SK-N-SH treated with all-trans-retinoic acid at 6 μM for 48 hours (cell line): ENCODE data around the gene CACNA1C.
A peak's percentile ranks its signal among the peaks of the same experiment; 100 is the strongest.

Experiments used
- ATAC-seq: fragments of 200-7000 bp; cut with Tn5 transposase; 3 replicates; pipeline ENCODE4 v1.9.1; 2020; ENCODE audit warnings: mild to moderate bottlenecking, moderate library complexity
- BACH2 ChIP-seq: fragments of 250-450 bp; sonication (Bioruptor Pico); IDR thresholded peaks from 2 replicates; pipeline ENCODE4 v1.9.0; 2021; ENCODE audit warnings: mild to moderate bottlenecking, borderline replicate concordance
- CREB5 ChIP-seq: fragments of 250-450 bp; sonication (Bioruptor Pico); IDR thresholded peaks from 2 replicates; pipeline ENCODE4 v1.5.1; 2020; ENCODE audit warnings: low read depth, mild to moderate bottlenecking, moderate library complexity
- CSDC2 ChIP-seq: fragments of 250-450 bp; sonication (Bioruptor Pico); IDR thresholded peaks from 2 replicates; pipeline ENCODE4 v1.5.0; 2020; ENCODE audit warnings: mild to moderate bottlenecking, moderate library complexity
- ESRRG ChIP-seq: fragments of 250-450 bp; sonication (Bioruptor Pico); IDR thresholded peaks from 2 replicates; pipeline ENCODE4 v1.6.1; 2021; ENCODE audit warnings: mild to moderate bottlenecking
- GLIS3 ChIP-seq: fragments of 250-450 bp; sonication (Bioruptor Pico); IDR thresholded peaks from 2 replicates; pipeline ENCODE4 v1.5.0; 2020; ENCODE audit warnings: mild to moderate bottlenecking, moderate library complexity
- ISL1 ChIP-seq: fragments of 250-450 bp; sonication (Bioruptor Pico); IDR thresholded peaks from 2 replicates; pipeline ENCODE4 v2.1.2; 2022; ENCODE audit warnings: mild to moderate bottlenecking, moderate library complexity
- OSR1 ChIP-seq: fragments of 250-450 bp; sonication (Bioruptor Pico); IDR thresholded peaks from 2 replicates; pipeline ENCODE4 v1.8.0; 2022; ENCODE audit warnings: moderate library complexity, mild to moderate bottlenecking, inconsistent platforms
- PATZ1 ChIP-seq: fragments of 250-450 bp; sonication (Bioruptor Pico); IDR thresholded peaks from 2 replicates; pipeline ENCODE4 v1.8.0; 2020; ENCODE audit warnings: mild to moderate bottlenecking, moderate library complexity, borderline replicate concordance
- POU6F1 ChIP-seq: fragments of 250-450 bp; sonication (Bioruptor Pico); IDR thresholded peaks from 2 replicates; pipeline ENCODE4 v1.8.0; 2021; ENCODE audit warnings: low read depth, mild to moderate bottlenecking, moderate library complexity, borderline replicate concordance
- SNAI2 ChIP-seq: fragments of 250-450 bp; sonication (Bioruptor Pico); IDR thresholded peaks from 2 replicates; pipeline ENCODE4 v1.5.0; 2020; ENCODE audit warnings: mild to moderate bottlenecking, moderate library complexity
- TCF4 ChIP-seq: fragments of 250-450 bp; sonication (Bioruptor Pico); IDR thresholded peaks from 2 replicates; pipeline ENCODE4 v1.8.0; 2021; ENCODE audit warnings: mild to moderate bottlenecking, moderate library complexity, borderline replicate concordance
- TOX ChIP-seq: fragments of 250-450 bp; sonication (Bioruptor Pico); IDR thresholded peaks from 2 replicates; pipeline ENCODE4 v1.8.0; 2021; ENCODE audit warnings: mild to moderate bottlenecking, moderate library complexity, borderline replicate concordance
- ZC3H10 ChIP-seq: fragments of 250-450 bp; sonication (Bioruptor Pico); IDR thresholded peaks from 2 replicates; pipeline ENCODE4 v1.5.1; 2021; ENCODE audit warnings: mild to moderate bottlenecking, moderate library complexity
- ZFP3 ChIP-seq: fragments of 250-450 bp; sonication (Bioruptor Pico); IDR thresholded peaks from 2 replicates; pipeline ENCODE4 v1.5.0; 2020; ENCODE audit warnings: mild to moderate bottlenecking, moderate library complexity
- ZFP30 ChIP-seq: fragments of 450-650 bp; formaldehyde crosslinking; IDR thresholded peaks from 2 replicates; pipeline ENCODE4 v1.5.0; 2022; ENCODE audit warnings: mild to moderate bottlenecking, moderate library complexity
- ZNF70 ChIP-seq: fragments of 450-650 bp; formaldehyde crosslinking; IDR thresholded peaks from 2 replicates; pipeline ENCODE4 v1.5.0; 2020; ENCODE audit warnings: mild to moderate bottlenecking, moderate library complexity
- ZNF8 ChIP-seq: fragments of 450-650 bp; formaldehyde crosslinking; IDR thresholded peaks from 2 replicates; pipeline ENCODE4 v1.5.0; 2020; ENCODE audit warnings: mild to moderate bottlenecking, moderate library complexity
- TF ChIP-seq, protein P1 (sequence below): fragments of 250-450 bp; sonication (Bioruptor Pico); IDR thresholded peaks from 2 replicates; pipeline ENCODE4 v1.5.1; 2021; ENCODE audit warnings: mild to moderate bottlenecking, moderate library complexity
- TF ChIP-seq, protein P2 (sequence below): fragments of 250-450 bp; sonication (Bioruptor Pico); IDR thresholded peaks from 2 replicates; pipeline ENCODE4 v1.5.0; 2020; ENCODE audit warnings: mild to moderate bottlenecking, moderate library complexity

Gene CACNA1C

GRCh38 chr12:2609020-2609419 is 556.2 kb downstream of the CACNA1C start:
- ATAC-seq, result no peak
- TF ChIP-seq, protein P1, sequence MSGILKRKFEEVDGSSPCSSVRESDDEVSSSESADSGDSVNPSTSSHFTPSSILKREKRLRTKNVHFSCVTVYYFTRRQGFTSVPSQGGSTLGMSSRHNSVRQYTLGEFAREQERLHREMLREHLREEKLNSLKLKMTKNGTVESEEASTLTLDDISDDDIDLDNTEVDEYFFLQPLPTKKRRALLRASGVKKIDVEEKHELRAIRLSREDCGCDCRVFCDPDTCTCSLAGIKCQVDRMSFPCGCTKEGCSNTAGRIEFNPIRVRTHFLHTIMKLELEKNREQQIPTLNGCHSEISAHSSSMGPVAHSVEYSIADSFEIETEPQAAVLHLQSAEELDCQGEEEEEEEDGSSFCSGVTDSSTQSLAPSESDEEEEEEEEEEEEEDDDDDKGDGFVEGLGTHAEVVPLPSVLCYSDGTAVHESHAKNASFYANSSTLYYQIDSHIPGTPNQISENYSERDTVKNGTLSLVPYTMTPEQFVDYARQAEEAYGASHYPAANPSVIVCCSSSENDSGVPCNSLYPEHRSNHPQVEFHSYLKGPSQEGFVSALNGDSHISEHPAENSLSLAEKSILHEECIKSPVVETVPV, result no peak
- no peak for TF ChIP-seq TCF4 (CRISPR knock-in tag)

GRCh38 chr12:2610358-2610757 is 557.6 kb downstream of the CACNA1C start:
- ATAC-seq, result no peak
- TF ChIP-seq CSDC2 (CRISPR knock-in tag) (no peak), SNAI2 (CRISPR knock-in tag) (no peak), POU6F1 (CRISPR knock-in tag) (no peak), TOX (CRISPR knock-in tag) (no peak), OSR1 (CRISPR knock-in tag) (no peak), ZFP30 (CRISPR knock-in tag) (no peak), GLIS3 (CRISPR knock-in tag) (no peak), TCF4 (CRISPR knock-in tag) (no peak), PATZ1 (CRISPR knock-in tag) (no peak), ZNF8 (no peak), BACH2 (CRISPR knock-in tag) (no peak), ZFP3 (CRISPR knock-in tag) (no peak), ESRRG (no peak), ISL1 (CRISPR knock-in tag) (no peak), CREB5 (no peak)
- TF ChIP-seq, protein P2, sequence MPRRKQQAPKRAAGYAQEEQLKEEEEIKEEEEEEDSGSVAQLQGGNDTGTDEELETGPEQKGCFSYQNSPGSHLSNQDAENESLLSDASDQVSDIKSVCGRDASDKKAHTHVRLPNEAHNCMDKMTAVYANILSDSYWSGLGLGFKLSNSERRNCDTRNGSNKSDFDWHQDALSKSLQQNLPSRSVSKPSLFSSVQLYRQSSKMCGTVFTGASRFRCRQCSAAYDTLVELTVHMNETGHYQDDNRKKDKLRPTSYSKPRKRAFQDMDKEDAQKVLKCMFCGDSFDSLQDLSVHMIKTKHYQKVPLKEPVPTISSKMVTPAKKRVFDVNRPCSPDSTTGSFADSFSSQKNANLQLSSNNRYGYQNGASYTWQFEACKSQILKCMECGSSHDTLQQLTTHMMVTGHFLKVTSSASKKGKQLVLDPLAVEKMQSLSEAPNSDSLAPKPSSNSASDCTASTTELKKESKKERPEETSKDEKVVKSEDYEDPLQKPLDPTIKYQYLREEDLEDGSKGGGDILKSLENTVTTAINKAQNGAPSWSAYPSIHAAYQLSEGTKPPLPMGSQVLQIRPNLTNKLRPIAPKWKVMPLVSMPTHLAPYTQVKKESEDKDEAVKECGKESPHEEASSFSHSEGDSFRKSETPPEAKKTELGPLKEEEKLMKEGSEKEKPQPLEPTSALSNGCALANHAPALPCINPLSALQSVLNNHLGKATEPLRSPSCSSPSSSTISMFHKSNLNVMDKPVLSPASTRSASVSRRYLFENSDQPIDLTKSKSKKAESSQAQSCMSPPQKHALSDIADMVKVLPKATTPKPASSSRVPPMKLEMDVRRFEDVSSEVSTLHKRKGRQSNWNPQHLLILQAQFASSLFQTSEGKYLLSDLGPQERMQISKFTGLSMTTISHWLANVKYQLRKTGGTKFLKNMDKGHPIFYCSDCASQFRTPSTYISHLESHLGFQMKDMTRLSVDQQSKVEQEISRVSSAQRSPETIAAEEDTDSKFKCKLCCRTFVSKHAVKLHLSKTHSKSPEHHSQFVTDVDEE (CRISPR knock-in tag), result no peak
- TF ChIP-seq, protein P1, result no peak

GRCh38 chr12:2613326-2614073 is 560.7 kb downstream of the CACNA1C start:
- peak; percentile 98 for ATAC-seq
- TF ChIP-seq PATZ1 (CRISPR knock-in tag) (no peak), ZC3H10 (CRISPR knock-in tag) (no peak), ZNF70 (CRISPR knock-in tag) (no peak), GLIS3 (CRISPR knock-in tag) (no peak), ZNF8 (no peak), ZFP3 (CRISPR knock-in tag) (no peak), ZFP30 (CRISPR knock-in tag) (no peak), TOX (CRISPR knock-in tag) (no peak)
